ENCODE measurements around the gene SLC17A9. TPM values are rescaled to one million over a fixed set of nuclear protein-coding genes. Genes with fewer than 3 reads are reported as not detected.

SLC17A9 gene
- total RNA-seq, 1 donor from 2014 or later, result 12.0 TPM

GRCh38 chr20:62968378-62969178, 16.1 kb downstream of the SLC17A9 start:
- no peak for TF ChIP-seq CTCF (IDR thresholded peaks at IDR 0.05; ENCODE audit: insufficient read depth, low read length, poor library complexity, severe bottlenecking)
- Histone ChIP-seq H3K4me3 (ENCODE audit: low read depth, low read length) (no peak overlapping the region), H3K27me3 (ENCODE audit: control insufficient read depth, insufficient read depth, low read length) (peaks cover 36% of the 10 kb centered on the region), H3K36me3 (ENCODE audit: control insufficient read depth, insufficient read depth, low read length) (no peaks in the 10 kb centered on the region)
- no peak for DNase-seq (ENCODE audit: low read depth)

- Histone ChIP-seq H3K27me3 (ENCODE audit: control insufficient read depth, insufficient read depth, low read length) (peaks cover 42% of the 10 kb centered on the region), H3K36me3 (ENCODE audit: control insufficient read depth, insufficient read depth, low read length) (no peaks in the 10 kb centered on the region), H3K4me3 (ENCODE audit: low read depth, low read length) (no peak overlapping the region)
- no peak for TF ChIP-seq CTCF (IDR thresholded peaks at IDR 0.05; ENCODE audit: insufficient read depth, low read length, poor library complexity, severe bottlenecking)
- no peak for DNase-seq (ENCODE audit: low read depth)
Observed at GRCh38 chr20:62969179-62969760, 16.8 kb downstream of the SLC17A9 start.

- no peak for DNase-seq (ENCODE audit: low read depth)
- Histone ChIP-seq H3K4me3 (ENCODE audit: low read depth, low read length) (no peak overlapping the region), H3K27me3 (ENCODE audit: control insufficient read depth, insufficient read depth, low read length) (peaks cover 48% of the 10 kb centered on the region), H3K36me3 (ENCODE audit: control insufficient read depth, insufficient read depth, low read length) (no peaks in the 10 kb centered on the region)
- no peak for TF ChIP-seq CTCF (IDR thresholded peaks at IDR 0.05; ENCODE audit: insufficient read depth, low read length, poor library complexity, severe bottlenecking)
Observed at GRCh38 chr20:62969939-62970306, 17.4 kb downstream of the SLC17A9 start.

GRCh38 chr20:62970307-62971210, 18.1 kb downstream of the SLC17A9 start:
- DNase-seq (ENCODE audit: low read depth), result no peak
- Histone ChIP-seq H3K36me3 (ENCODE audit: control insufficient read depth, insufficient read depth, low read length) (no peaks in the 10 kb centered on the region), H3K4me3 (ENCODE audit: low read depth, low read length) (no peak overlapping the region), H3K27me3 (ENCODE audit: control insufficient read depth, insufficient read depth, low read length) (peaks cover 54% of the 10 kb centered on the region)
- no peak for TF ChIP-seq CTCF (IDR thresholded peaks at IDR 0.05; ENCODE audit: insufficient read depth, low read length, poor library complexity, severe bottlenecking)

GRCh38 chr20:62971211-62971949, 18.9 kb downstream of the SLC17A9 start:
- Histone ChIP-seq H3K4me3 (ENCODE audit: low read depth, low read length) (no peak overlapping the region), H3K27me3 (ENCODE audit: control insufficient read depth, insufficient read depth, low read length) (peaks cover 63% of the 10 kb centered on the region), H3K36me3 (ENCODE audit: control insufficient read depth, insufficient read depth, low read length) (no peaks in the 10 kb centered on the region)
- TF ChIP-seq CTCF (IDR thresholded peaks at IDR 0.05; ENCODE audit: insufficient read depth, low read length, poor library complexity, severe bottlenecking), result no peak
- DNase-seq (ENCODE audit: low read depth), result no peak
